Activated T-helper 1 cell treated with anti-CD3 and anti-CD28 coated beads, Interleukin-2, amount 50 U/mL, for 16 hours (primary cell): ENCODE data around the gene CC2D2B.
"Not testable (repeated sequence)": the region's sequence is repeated elsewhere in the genome, so short reads cannot be mapped to it uniquely, and the experiment has no call there.

Experiments
- DNase-seq, 2 donors: peaks; one replicate each; pipeline ENCODE4 v3.0.0-alpha.2; 2020; ENCODE audit warnings: low read depth in 1 of 2, low spot score in 1 of 2

The CC2D2B gene, protein sequence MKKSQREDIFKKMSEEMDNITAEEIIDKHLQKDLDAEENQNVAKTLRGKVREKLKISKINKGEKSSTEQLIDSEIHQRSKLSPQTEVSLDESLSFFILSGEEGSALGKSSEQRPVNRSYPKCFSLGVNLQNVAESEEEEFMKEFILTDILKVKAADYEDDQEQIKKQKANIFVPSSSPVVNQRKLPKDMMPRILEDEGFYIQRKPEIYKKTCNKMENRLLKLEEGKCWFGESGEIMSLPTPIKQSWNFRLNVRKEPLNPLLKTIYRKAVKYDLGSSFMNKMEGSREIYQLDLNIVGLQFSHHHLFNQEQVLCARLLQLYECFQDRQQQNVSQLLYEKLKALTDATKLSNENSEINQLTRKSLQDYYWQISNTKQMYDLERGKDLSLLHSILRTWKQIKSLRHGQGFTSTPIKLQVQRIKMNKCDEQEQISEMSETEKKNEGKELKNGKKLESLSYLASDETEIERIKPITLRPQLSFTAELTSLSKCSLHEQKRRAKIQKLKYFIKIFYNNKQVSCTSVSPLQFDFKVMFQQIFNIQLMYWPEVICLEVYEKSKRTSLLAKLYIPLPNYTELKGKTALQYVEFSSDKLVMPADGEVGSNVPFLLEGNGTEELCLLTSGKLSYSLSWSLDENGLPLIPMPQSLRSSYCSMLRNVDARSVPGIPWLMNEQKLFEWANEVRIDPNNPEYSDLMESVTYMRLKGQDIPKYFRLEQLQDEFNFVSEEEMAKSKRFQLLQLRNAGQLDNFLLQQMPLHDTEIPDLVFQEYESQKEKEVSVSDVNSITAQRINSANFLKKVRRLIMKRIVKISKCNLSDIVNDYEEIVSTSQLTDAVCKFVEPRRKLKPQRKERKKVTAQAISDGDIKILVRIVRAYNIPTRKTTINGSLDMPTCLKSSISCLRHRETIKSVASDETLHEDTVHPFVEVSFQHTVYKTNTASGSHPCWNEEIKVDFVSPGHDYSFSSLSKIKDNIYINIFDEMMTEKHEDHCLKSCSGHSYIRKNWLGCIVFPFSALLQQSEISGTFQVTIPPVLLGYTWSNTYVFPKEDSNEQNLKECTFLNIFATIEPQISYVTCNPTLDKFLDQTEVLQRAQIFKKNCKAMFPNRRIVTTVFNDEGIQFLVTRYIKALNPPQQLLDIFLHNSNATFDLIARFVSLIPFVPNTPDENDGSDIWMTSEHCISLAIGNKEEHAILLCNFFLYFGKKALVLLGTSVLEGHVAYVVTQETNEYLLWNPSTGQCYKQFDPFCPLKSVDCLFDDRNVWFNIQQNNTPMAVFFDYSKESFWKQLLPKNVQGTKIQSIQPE (N-terminal part only)

DNA sequence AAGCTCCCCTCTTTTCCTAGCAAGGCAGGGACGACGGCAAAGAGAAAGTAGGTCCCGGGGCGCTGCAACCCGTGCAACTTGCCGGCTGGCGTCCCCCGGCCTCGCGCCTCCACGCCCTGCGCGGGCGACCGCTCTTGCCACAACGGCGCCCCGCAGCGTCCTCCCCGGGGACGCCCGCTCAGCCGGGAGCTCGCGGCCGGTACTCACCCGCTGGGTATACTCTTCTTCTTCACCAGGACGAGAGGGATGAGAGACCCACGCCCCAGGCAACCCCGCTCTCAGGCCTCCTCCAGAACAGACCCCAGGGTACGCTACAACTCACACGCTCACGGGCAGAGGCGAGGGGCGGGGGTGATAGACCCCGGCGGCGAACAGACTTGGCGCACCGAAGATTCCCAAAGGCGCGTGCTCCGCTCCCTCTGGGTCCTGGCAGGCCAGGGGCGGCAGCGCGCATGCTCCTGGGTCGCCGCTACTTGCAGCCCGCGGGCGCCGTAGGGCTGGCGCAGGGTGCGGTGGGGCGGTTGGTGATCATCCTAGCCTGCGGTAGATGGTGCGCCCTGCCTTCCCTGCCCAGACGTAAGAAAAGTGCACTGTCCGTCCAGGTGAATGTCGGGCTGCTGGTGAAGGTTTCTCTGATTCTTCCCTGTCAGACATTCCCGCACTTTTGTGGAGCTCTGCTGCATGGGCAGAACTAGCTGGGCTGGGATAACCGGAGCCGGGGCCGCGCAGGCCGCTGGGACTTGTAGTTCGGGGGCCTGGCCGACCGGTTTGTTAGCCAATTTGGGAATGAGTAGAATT, at the start of gene CC2D2B:
Gene CC2D2B, plus strand, starts transcription at position 520 of the 798 bp plus-strand sequence. CDS start 3,349 bp downstream, outside the sequence.
- peak; percentile 17 to 30 for DNase-seq

- DNase-seq: no peak
These were observed 47.4 kb upstream of the CC2D2B start for GRCh38 chr10:95860166-95860940.

DNA sequence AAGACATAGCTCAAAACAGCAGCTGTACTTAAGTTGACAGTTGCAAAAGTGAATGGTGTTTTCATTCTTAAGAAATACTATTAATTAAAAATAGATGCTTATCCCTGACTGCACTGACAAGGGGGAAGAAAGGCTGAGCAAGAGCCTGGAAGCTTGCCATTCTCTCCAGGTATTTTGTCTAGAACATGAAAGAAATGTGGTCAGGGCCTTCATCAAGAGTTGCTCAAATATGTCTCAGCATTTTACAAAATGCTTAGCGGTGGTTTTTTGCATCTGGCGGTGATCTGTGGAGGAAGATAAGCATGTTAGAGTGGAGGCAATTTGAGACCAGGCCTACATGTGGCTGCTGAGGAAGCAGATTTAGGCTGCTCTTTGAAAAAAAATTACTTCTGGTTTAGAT, 46.4 kb upstream of the CC2D2B start:
- DNase-seq: no peak

GRCh38 chr10:95864906-95865813, 42.6 kb upstream of the CC2D2B start:
- peak in 1 of 2 donors; percentile 4 for DNase-seq

GRCh38 chr10:95865814-95866466, 41.8 kb upstream of the CC2D2B start:
- DNase-seq: no peak

DNA sequence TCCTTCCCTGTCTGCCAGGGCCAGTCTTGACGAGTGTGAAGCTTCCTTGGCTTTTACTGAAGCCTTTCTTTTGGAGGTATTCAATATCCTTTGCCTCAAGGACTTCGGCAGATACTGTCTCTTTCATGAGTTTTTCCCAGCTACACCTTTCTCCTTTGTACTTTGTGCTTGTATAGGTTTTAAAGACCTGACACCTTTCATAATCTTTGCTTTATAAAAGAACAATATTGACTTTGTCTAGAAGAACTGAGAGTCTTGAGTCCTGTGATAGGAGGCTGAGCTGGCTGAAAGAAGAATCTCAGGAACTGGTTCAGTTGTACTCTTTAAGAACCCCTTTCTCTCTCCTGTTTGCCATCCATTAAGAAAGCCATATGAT, 41.3 kb upstream of the CC2D2B start:
- DNase-seq: no peak

GRCh38 chr10:95867866-95868265, 39.9 kb upstream of the CC2D2B start:
- DNase-seq: no peak

- DNase-seq: no peak
These were observed 35.5 kb upstream of the CC2D2B start for GRCh38 chr10:95872158-95872711.

DNA sequence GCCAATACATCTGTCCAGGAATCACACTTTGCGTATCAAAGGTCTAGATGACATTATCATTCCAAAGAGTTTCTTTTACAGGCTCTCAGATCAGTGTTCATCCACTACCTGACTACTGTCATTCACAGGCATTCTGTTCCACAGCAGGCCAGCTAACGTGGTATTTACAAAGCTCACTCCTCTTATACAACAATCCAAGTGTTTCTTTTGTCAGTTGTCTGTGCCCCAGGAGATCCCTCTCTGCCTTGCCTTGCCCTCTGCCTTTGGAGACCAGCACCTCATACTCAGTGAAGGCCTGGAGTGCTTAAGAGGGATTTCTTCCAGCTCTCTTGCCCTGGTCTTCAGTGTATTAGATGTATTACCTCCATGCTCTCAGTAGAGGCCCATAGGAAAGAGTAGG, 34.6 kb upstream of the CC2D2B start:
- DNase-seq: no peak

DNA sequence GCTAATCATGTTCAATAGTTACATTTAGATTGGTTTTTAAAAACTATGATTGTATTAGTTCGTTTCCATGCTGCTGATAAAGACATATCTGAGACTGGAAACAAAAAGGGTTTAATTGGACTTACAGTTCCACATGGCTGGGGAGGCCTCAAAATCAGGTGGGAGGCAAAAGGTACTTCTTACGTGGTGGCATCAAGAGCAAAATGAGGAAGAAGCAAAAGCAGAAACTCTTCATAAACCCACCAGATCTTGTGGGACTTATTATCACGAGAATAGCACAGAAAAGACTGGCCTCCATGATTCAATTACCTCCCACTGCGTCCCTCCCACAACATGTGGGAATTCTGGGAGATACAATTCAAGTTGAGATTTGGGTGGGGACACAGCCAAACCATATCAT, 34.1 kb upstream of the CC2D2B start:
- no peak for DNase-seq

- not testable (repeated sequence) for DNase-seq
These were observed 33.0 kb upstream of the CC2D2B start for GRCh38 chr10:95874783-95875182.

DNA sequence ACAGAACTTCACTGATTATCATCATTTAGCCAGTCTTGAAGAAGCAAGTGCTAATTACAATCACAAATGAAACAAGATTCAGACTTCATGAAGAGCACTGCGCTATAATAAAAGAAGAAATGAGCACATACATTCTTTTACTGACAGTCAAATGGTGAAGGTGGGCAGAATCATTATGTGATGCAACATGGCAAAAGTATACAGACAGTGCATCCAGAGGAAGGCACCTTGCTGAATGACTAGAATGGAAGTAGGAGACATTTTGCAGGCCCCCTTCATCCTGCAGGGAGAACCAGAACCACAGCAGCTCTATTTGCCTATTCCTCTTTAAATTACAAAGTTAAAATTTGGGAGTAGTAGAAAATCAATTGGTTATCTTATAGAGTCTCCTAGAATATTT, 31.0 kb upstream of the CC2D2B start:
- no peak for DNase-seq

GRCh38 chr10:95877881-95878280, 29.9 kb upstream of the CC2D2B start:
- DNase-seq: no peak

- DNase-seq: no peak
These were observed 27.1 kb upstream of the CC2D2B start for GRCh38 chr10:95880704-95881103.

GRCh38 chr10:95881316-95881715, 26.5 kb upstream of the CC2D2B start:
- no peak for DNase-seq

DNA sequence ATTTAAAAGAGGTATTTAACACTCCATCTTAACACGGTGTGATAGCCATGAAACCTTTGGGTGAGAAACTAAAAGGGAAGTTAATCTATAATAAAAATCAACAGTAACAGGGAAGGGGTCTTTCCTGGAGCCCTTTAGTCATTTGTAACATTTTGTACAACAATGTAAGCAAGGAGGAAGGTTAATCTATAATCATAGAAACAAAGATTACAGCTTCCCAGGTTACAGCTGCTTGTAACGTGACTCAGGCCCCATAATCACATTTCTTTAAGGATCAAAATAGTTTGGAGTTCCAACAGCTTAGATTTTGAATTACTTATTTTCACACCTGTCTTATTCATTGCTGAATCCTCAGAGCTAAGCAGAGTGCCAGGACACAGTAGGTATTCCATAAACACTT, 17.9 kb upstream of the CC2D2B start:
- no peak for DNase-seq

DNA sequence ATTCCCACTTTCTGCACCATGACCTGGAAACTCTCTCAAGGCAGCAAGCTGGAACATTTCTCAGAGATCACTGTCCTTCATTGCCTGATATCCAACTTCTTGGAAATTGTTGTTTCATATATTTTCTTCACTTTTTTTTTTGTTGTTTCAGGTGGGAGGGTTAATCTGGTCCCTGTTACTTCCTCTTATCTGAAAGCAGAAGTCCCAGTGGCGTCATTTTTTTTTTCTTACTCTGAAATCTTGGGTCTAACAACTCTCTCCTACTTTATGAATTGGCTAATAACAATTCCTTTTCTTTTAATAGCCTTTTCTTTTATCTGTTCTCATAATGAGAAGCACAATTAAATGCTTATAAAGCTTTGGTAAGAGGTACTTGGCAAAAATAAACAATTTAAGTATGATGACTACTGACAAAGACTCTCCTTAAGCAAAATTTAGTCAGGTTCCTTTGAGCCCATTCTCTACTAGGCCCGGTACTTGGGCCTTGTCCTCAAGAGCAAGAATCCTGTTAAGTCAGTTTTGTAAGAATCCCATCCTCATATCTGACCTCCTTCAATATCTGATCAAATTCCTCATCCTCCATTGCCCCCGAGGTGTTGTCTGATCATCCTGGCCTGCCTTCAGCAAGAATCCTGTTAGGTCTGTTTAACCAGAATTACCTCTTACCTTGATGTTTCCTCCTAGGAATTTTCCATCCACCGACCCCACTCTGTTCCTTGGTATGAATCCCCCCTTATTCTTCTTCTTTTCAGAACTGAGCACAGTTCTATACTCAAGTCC, 11.5 kb upstream of the CC2D2B start:
- no peak for DNase-seq
